ENCODE results near the gene CLEC4A. TPM values are rescaled to one million over a fixed set of nuclear protein-coding genes. Genes with fewer than 3 reads are reported as not detected.

CLEC4A gene
- total RNA-seq: 0.07 and 0.89 TPM in 2 replicates

GRCh38 chr12:8123124-8123912, at the start of gene CLEC4A:
TSS of gene CLEC4A (plus strand) at chr12:8123617. CDS start at chr12:8123879, 262 bp downstream.

GRCh38 chr12:8156845-8157244, 33.4 kb downstream of the CLEC4A start, which contains the start of gene ZNF705A:
TSS of gene ZNF705A (plus strand) at chr12:8157015. CDS start at chr12:8172626, 15,611 bp downstream.

Other genes starting within 250 kb of the CLEC4A start
- 180 and 327 TPM in 2 replicates for gene SLC2A3, start 187.4 kb upstream of the CLEC4A start, total RNA-seq
- gene FOXJ2, start 90.9 kb upstream of the CLEC4A start, total RNA-seq: 8.3 and 9.9 TPM in 2 replicates
- gene C3AR1, start 57.3 kb upstream of the CLEC4A start, total RNA-seq: 0.07 and 0.17 TPM in 2 replicates
- gene NECAP1, start 41.3 kb upstream of the CLEC4A start, total RNA-seq: 36.3 and 59.6 TPM in 2 replicates
- gene ZNF705A, start 33.4 kb downstream of the CLEC4A start, total RNA-seq: not detected in 2 replicates
- 0.13 TPM in 1 of 2 replicates, not detected in the other for gene FAM90A1, start 104.0 kb downstream of the CLEC4A start, total RNA-seq